Endothelial cell of umbilical vein (primary cell): ENCODE measurements around the gene C13orf46. TPM values are rescaled to one million over a fixed set of nuclear protein-coding genes. Genes with fewer than 3 reads are reported as not detected.

Source experiments
- BruUV-seq: library from RNA; stranded (reverse); fragments of 400-500 nt; replicated peaks from 2 replicates; lab custom pipeline; 2021; lab: Mats Ljungman, UMichigan
- CTCF ChIA-PET: fragments of 300-600, 350-600 bp; sonication (Branson Sonifier 250); formaldehyde crosslinking; loops from one replicate; lab custom pipeline; 2021; ENCODE audit warnings: antibody characterized with exemption, inconsistent platforms; lab: Charles Lee
- POLR2A ChIA-PET: fragments of 300-600, 350-600 bp; sonication (Branson Sonifier 250); formaldehyde crosslinking; loops from one replicate; lab custom pipeline; 2021; ENCODE audit warnings: antibody characterized with exemption, inconsistent platforms; lab: Charles Lee
- DNase-seq: peaks from one replicate; pipeline ENCODE4 v3.0.0-alpha.2; 2011; ENCODE audit warnings: low read depth, low spot score
- FAIRE-seq: peaks from 2 replicates; lab custom pipeline; 2011; peaks lifted over from hg19 to GRCh38; lab: Jason Lieb, UNC
- H2AFZ ChIP-seq: 2 replicates; pipeline ENCODE4 v1.6.0; 2012; ENCODE audit warnings: low read depth, low read length, control low read depth, inconsistent platforms
- H3K27ac ChIP-seq: 2 replicates; pipeline ENCODE4 v1.5.1; 2011; ENCODE audit warnings: low read depth, mild to moderate bottlenecking, control low read depth, low read length, moderate library complexity; ENCODE audit not compliant: insufficient read depth
- H3K27me3 ChIP-seq, 2 experiments: 2 replicates each; pipeline versions ENCODE4 v1.6.0 to v1.6.1; 2011; ENCODE audit warnings: low read length in 2 of 2, mixed read lengths in 1 of 2; ENCODE audit not compliant: control insufficient read depth in 2 of 2, insufficient read depth in 2 of 2
- H3K36me3 ChIP-seq, 2 experiments: 2 replicates in 1 of 2; 3 replicates in 1 of 2; pipeline ENCODE4 v1.5.1; 2011; ENCODE audit warnings: low read length in 2 of 2, mild to moderate bottlenecking in 1 of 2, moderate library complexity in 1 of 2; ENCODE audit not compliant: control insufficient read depth in 2 of 2, insufficient read depth in 2 of 2; ENCODE audit errors: extremely low read depth in 1 of 2
- H3K4me1 ChIP-seq: 3 replicates; pipeline ENCODE4 v1.5.1; 2011; ENCODE audit warnings: mild to moderate bottlenecking, low read length; ENCODE audit not compliant: control insufficient read depth, insufficient read depth; ENCODE audit errors: extremely low read depth
- H3K4me2 ChIP-seq: 2 replicates; pipeline ENCODE4 v1.6.1; 2011; ENCODE audit warnings: low read length, control low read depth, mixed read lengths; ENCODE audit not compliant: insufficient read depth
- H3K4me3 ChIP-seq, 3 experiments: fragments of 200-600 bp in 1 of 3; sonication (generic), shearing (Covaris generic) in 1 of 3; replicated peaks in 1 of 3; 2 replicates each; pipeline ENCODE4 v1.5.1; 2011 to 2016; ENCODE audit warnings: control low read depth in 3 of 3, low read length in 3 of 3, mild to moderate bottlenecking in 2 of 3, inconsistent platforms in 1 of 3, low read depth in 1 of 3, moderate library complexity in 1 of 3; ENCODE audit not compliant: insufficient read depth in 1 of 3
- H3K79me2 ChIP-seq: 2 replicates; pipeline ENCODE4 v1.6.0; 2012; ENCODE audit warnings: low read length, inconsistent platforms; ENCODE audit not compliant: control insufficient read depth, insufficient read depth
- H3K9ac ChIP-seq: replicated peaks from 2 replicates; pipeline ENCODE3; 2011; ENCODE audit warnings: low read length, control low read depth; ENCODE audit not compliant: insufficient read depth; ENCODE audit errors: extremely low read depth
- H3K9me1 ChIP-seq: replicated peaks from 3 replicates; pipeline ENCODE4 v1.6.0; 2011; ENCODE audit warnings: mild to moderate bottlenecking, low read length; ENCODE audit not compliant: control insufficient read depth, insufficient read depth; ENCODE audit errors: extremely low read depth
- H3K9me3 ChIP-seq: replicated peaks from 2 replicates; pipeline ENCODE4 v1.5.1; 2012; ENCODE audit warnings: low read length, inconsistent platforms; ENCODE audit not compliant: control insufficient read depth, insufficient read depth
- H4K20me1 ChIP-seq: replicated peaks from 2 replicates; pipeline ENCODE3; 2011; ENCODE audit warnings: mild to moderate bottlenecking, low read length; ENCODE audit not compliant: control insufficient read depth, insufficient read depth; ENCODE audit errors: extremely low read depth
- CTCF ChIP-seq, 2 donors: IDR thresholded peaks; 1 replicate in 1 of 2; 2 replicates in 1 of 2; pipeline ENCODE4 v1.5.1; 2011; ENCODE audit warnings: low read length in 2 of 2, mild to moderate bottlenecking in 2 of 2, moderate library complexity in 2 of 2, control low read depth in 1 of 2, inconsistent platforms in 1 of 2, low read depth in 1 of 2; ENCODE audit not compliant: insufficient read depth in 1 of 2; ENCODE audit errors: extremely low read depth in 1 of 2
- EZH2 ChIP-seq: IDR thresholded peaks from 2 replicates; pipeline ENCODE4 v1.6.1; 2012; ENCODE audit warnings: borderline replicate concordance, low read depth, mild to moderate bottlenecking, moderate library complexity, low read length, inconsistent platforms; ENCODE audit not compliant: severe bottlenecking
- FOS ChIP-seq: IDR thresholded peaks from 2 replicates; pipeline ENCODE4 v1.6.1; 2011; ENCODE audit warnings: mild to moderate bottlenecking, low read length, moderate library complexity, borderline replicate concordance; ENCODE audit not compliant: insufficient read depth
- GATA2 ChIP-seq: IDR thresholded peaks from 2 replicates; pipeline ENCODE4 v1.7.0; 2011; ENCODE audit warnings: low read depth, mild to moderate bottlenecking, moderate library complexity, mixed read lengths, low read length; ENCODE audit not compliant: insufficient read length, insufficient read depth
- JUN ChIP-seq: IDR thresholded peaks from 2 replicates; pipeline ENCODE4 v1.6.1; 2011; ENCODE audit warnings: borderline replicate concordance, low read depth; ENCODE audit not compliant: insufficient read length, insufficient read depth
- MAX ChIP-seq: IDR thresholded peaks from 2 replicates; pipeline ENCODE4 v1.6.1; 2011; ENCODE audit not compliant: insufficient read depth, insufficient read length
- MYC ChIP-seq: IDR thresholded peaks from one replicate; pipeline ENCODE4 v1.6.1; 2011; ENCODE audit warnings: mild to moderate bottlenecking, low read depth, low read length
- POLR2A ChIP-seq: IDR thresholded peaks from 2 replicates; pipeline ENCODE4 v1.6.1; 2012; ENCODE audit warnings: low read depth, mild to moderate bottlenecking, control low read depth, low read length
- POLR2AphosphoS5 ChIP-seq: IDR thresholded peaks from 2 replicates; pipeline ENCODE4 v1.6.1; 2012; ENCODE audit warnings: low read depth, mild to moderate bottlenecking, control low read depth, low read length, moderate library complexity; ENCODE audit not compliant: insufficient read depth
- dilution Hi-C: fragments of 300-500 bp; cut with MboI; formaldehyde crosslinking; loops from one replicate; pipeline ENCODE4 v1.15.0; 2019; ENCODE audit warnings: low sequenced_read_pairs; ENCODE audit not compliant: extremely low pct_ligation_motif_present
- intact Hi-C: fragments of 100-400 bp; cut with micrococcal nuclease; formaldehyde crosslinking; loops from one replicate; pipeline ENCODE4 v1.10.0; 2022
- polyA plus RNA-seq, 4 experiments: library from polyadenylated mRNA; depleted of rRNA in 3 of 4; stranded (reverse) in 3 of 4; unstranded in 1 of 4; fragments of >200 nt; gene quantifications; 2 replicates each; pipeline versions ENCODE4 v1.2.1 to v1.2.3, GENCODE V29; 2011 to 2012; ENCODE audit warnings: missing spikeins in 1 of 4
- total RNA-seq: library from RNA; stranded (reverse); gene quantifications from 2 replicates; pipeline ENCODE4 v1.2.3, GENCODE V29; 2021

The C13orf46 gene
- total and polyA plus RNA-seq, 2 donors (not counting 3 experiments of a cell fraction or from before 2014, with no cell fraction given) = 1.3 to 1.7 TPM

- POLR2A ChIA-PET = no interaction called here
- CTCF ChIA-PET = interaction anchor here (0.9 to 1.4 kb wide), 2 partner anchors 12 to 18 kb away, joined by 3 read pairs; no protein-coding TSS in a partner anchor
- Histone ChIP-seq H3K79me2 (no peaks in the 10 kb centered on the region), H4K20me1 (no peaks in the 10 kb centered on the region), H3K4me2 (no peak overlapping the region), H3K9me3 (no peaks in the 10 kb centered on the region), H3K4me3 (no peak overlapping the region), H3K9me1 (no peaks in the 10 kb centered on the region), H3K9ac (no peak overlapping the region), H2AFZ (no peak overlapping the region), H3K36me3 (no peaks in the 10 kb centered on the region), H3K4me1 (no peaks in the 10 kb centered on the region), H3K27me3 (peaks cover 3 to 7% of the 10 kb centered on the region in 2 experiments), H3K27ac (no peak overlapping the region)
- no TSS peak for BruUV-seq
- dilution Hi-C loops = no loop called here
- TF ChIP-seq CTCF (IDR thresholded peaks at IDR 0.05; ENCODE audit: extremely low read depth in 1 of 2, insufficient read depth in 1 of 2, low read depth in 1 of 2, low read length in 2 of 2) (no peak), MAX (no peak), FOS (no peak), POLR2A (no peak), GATA2 (no peak), JUN (no peak), EZH2 (no peak), POLR2AphosphoS5 (no peak), MYC (no peak)
- no peak for DNase-seq
- intact Hi-C loops = no loop called here
- no peak for FAIRE-seq
Measured at GRCh38 chr13:113928685-113929627, 44.9 kb downstream of the C13orf46 start.
